ENCODE measurements around the gene TMEM59. TPM values are rescaled to one million over a fixed set of nuclear protein-coding genes. Genes with fewer than 3 reads are reported as not detected.

Gene TMEM59
- total RNA-seq, 1 experiment from 2014 or later, result 116 TPM

GRCh38 chr1:53992085-53992874 is 60.7 kb downstream of the TMEM59 start:
- H3K4me3 ChIP-seq (ENCODE audit: low read depth, low read length), result no peak overlapping the region
- CTCF ChIA-PET, result no interaction called here
- H3K4me3 Mint-ChIP-seq (ENCODE audit: unreplicated experiment), result no peak overlapping the region
- no peaks in the 10 kb centered on the region for H3K36me3 Mint-ChIP-seq (ENCODE audit: insufficient read depth, unreplicated experiment)
- H3K4me1 ChIP-seq, result no peaks in the 10 kb centered on the region
- H3K27ac Mint-ChIP-seq (ENCODE audit: unreplicated experiment), result no peak overlapping the region
- POLR2A ChIA-PET, result no interaction called here
- H3K9me3 ChIP-seq, result no peaks in the 10 kb centered on the region
- intact Hi-C loops (cut with micrococcal nuclease; ENCODE audit: unreplicated experiment), result no loop called here
- no peaks in the 10 kb centered on the region for H3K27me3 ChIP-seq (replicated peaks; ENCODE audit: control insufficient read depth, insufficient read depth, low read length)
- no peaks in the 10 kb centered on the region for H3K4me1 Mint-ChIP-seq (ENCODE audit: low read depth, unreplicated experiment)
- H3K36me3 ChIP-seq (ENCODE audit: control insufficient read depth, insufficient read depth, low read length), result no peaks in the 10 kb centered on the region
- BruUV-seq (replicated peaks), result no TSS peak
- no peak for TF ChIP-seq CTCF (IDR thresholded peaks at IDR 0.05; ENCODE audit: insufficient read depth in 1 of 2, low read depth in 1 of 2, low read length in 1 of 2, severe bottlenecking in 1 of 2, unreplicated experiment in 1 of 2)
- no peak for DNase-seq
- no peaks in the 10 kb centered on the region for H3K27me3 Mint-ChIP-seq (ENCODE audit: insufficient read depth, unreplicated experiment)
- no peaks in the 10 kb centered on the region for H3K9me3 Mint-ChIP-seq (ENCODE audit: unreplicated experiment)

- POLR2A ChIA-PET, result no interaction called here
- Histone ChIP-seq H3K4me3 (ENCODE audit: low read depth, low read length) (no peak overlapping the region), H3K36me3 (ENCODE audit: control insufficient read depth, insufficient read depth, low read length) (no peaks in the 10 kb centered on the region), H3K4me1 (peaks cover 2% of the 10 kb centered on the region; the same call in 1 of the 2 replicates), H3K27me3 (replicated peaks; ENCODE audit: control insufficient read depth, insufficient read depth, low read length) (no peaks in the 10 kb centered on the region), H3K9me3 (no peaks in the 10 kb centered on the region)
- CTCF ChIA-PET, result no interaction called here
- Mint-ChIP-seq H3K27me3 (ENCODE audit: insufficient read depth, unreplicated experiment) (no peaks in the 10 kb centered on the region), H3K9me3 (ENCODE audit: unreplicated experiment) (no peaks in the 10 kb centered on the region), H3K27ac (ENCODE audit: unreplicated experiment) (no peak overlapping the region), H3K36me3 (ENCODE audit: insufficient read depth, unreplicated experiment) (no peaks in the 10 kb centered on the region), H3K4me1 (ENCODE audit: low read depth, unreplicated experiment) (no peaks in the 10 kb centered on the region), H3K4me3 (ENCODE audit: unreplicated experiment) (no peak overlapping the region)
- no peak for TF ChIP-seq CTCF (IDR thresholded peaks at IDR 0.05; ENCODE audit: insufficient read depth in 1 of 2, low read depth in 1 of 2, low read length in 1 of 2, severe bottlenecking in 1 of 2, unreplicated experiment in 1 of 2)
- no peak for DNase-seq
- intact Hi-C loops (cut with micrococcal nuclease; ENCODE audit: unreplicated experiment), result no loop called here
- BruUV-seq (replicated peaks), result no TSS peak
These were observed 65.1 kb downstream of the TMEM59 start for GRCh38 chr1:53987880-53988279.

- intact Hi-C loops (cut with micrococcal nuclease; ENCODE audit: unreplicated experiment), result no loop called here
- H3K36me3 Mint-ChIP-seq (ENCODE audit: insufficient read depth, unreplicated experiment), result no peaks in the 10 kb centered on the region
- H3K27me3 Mint-ChIP-seq (ENCODE audit: insufficient read depth, unreplicated experiment), result no peaks in the 10 kb centered on the region
- peaks cover 7% of the 10 kb centered on the region for H3K4me1 Mint-ChIP-seq (ENCODE audit: low read depth, unreplicated experiment)
- POLR2A ChIA-PET, result no interaction called here
- Histone ChIP-seq H3K4me1 (peaks cover 4% of the 10 kb centered on the region; the same call in 1 of the 2 replicates), H3K4me3 (ENCODE audit: low read depth, low read length) (no peak overlapping the region), H3K27me3 (replicated peaks; ENCODE audit: control insufficient read depth, insufficient read depth, low read length) (no peaks in the 10 kb centered on the region), H3K36me3 (ENCODE audit: control insufficient read depth, insufficient read depth, low read length) (no peaks in the 10 kb centered on the region), H3K9me3 (no peaks in the 10 kb centered on the region)
- CTCF ChIA-PET, result no interaction called here
- no TSS peak for BruUV-seq (replicated peaks)
- no peaks in the 10 kb centered on the region for H3K9me3 Mint-ChIP-seq (ENCODE audit: unreplicated experiment)
- H3K27ac Mint-ChIP-seq (ENCODE audit: unreplicated experiment), result no peak overlapping the region
- DNase-seq, result no peak
- H3K4me3 Mint-ChIP-seq (ENCODE audit: unreplicated experiment), result no peak overlapping the region
- no peak for TF ChIP-seq CTCF (IDR thresholded peaks at IDR 0.05; ENCODE audit: insufficient read depth in 1 of 2, low read depth in 1 of 2, low read length in 1 of 2, severe bottlenecking in 1 of 2, unreplicated experiment in 1 of 2)
These were observed 66.5 kb downstream of the TMEM59 start for GRCh38 chr1:53986458-53986857.
